ENCODE results near the gene ATP6V0B.

Gene ATP6V0B

GRCh38 chr1:43981135-43981491, 6.4 kb downstream of the ATP6V0B start:
- Histone ChIP-seq H3K4me3 (ENCODE audit: low read length) (peak overlapping the region; percentile 89), H3K4me2 (ENCODE audit: low read length) (peak overlapping the region; percentile 99), H3K9me3 (replicated peaks; ENCODE audit: low read length) (no peaks in the 10 kb centered on the region), H3K9ac (ENCODE audit: low read depth, low read length) (no peak overlapping the region), H3K4me1 (ENCODE audit: control insufficient read depth, insufficient read depth, low read length) (peaks cover 50% of the 10 kb centered on the region), H3K36me3 (ENCODE audit: insufficient read depth, low read length) (peaks cover 49% of the 10 kb centered on the region), H3K27me3 (ENCODE audit: control insufficient read depth, insufficient read depth, low read length) (no peaks in the 10 kb centered on the region)

GRCh38 chr1:43981636-43982035, 6.9 kb downstream of the ATP6V0B start:
- Histone ChIP-seq H3K4me3 (ENCODE audit: low read length) (no peak overlapping the region), H3K36me3 (ENCODE audit: insufficient read depth, low read length) (peaks cover 48% of the 10 kb centered on the region), H3K4me2 (ENCODE audit: low read length) (peak overlapping the region; percentile 99), H3K9ac (ENCODE audit: low read depth, low read length) (no peak overlapping the region), H3K9me3 (replicated peaks; ENCODE audit: low read length) (no peaks in the 10 kb centered on the region), H3K4me1 (ENCODE audit: control insufficient read depth, insufficient read depth, low read length) (peaks cover 45% of the 10 kb centered on the region), H3K27me3 (ENCODE audit: control insufficient read depth, insufficient read depth, low read length) (no peaks in the 10 kb centered on the region)

GRCh38 chr1:43982241-43982640, 7.5 kb downstream of the ATP6V0B start:
- Histone ChIP-seq H3K36me3 (ENCODE audit: insufficient read depth, low read length) (peaks cover 43% of the 10 kb centered on the region), H3K27me3 (ENCODE audit: control insufficient read depth, insufficient read depth, low read length) (no peaks in the 10 kb centered on the region), H3K9me3 (replicated peaks; ENCODE audit: low read length) (no peaks in the 10 kb centered on the region), H3K4me2 (ENCODE audit: low read length) (no peak overlapping the region), H3K4me1 (ENCODE audit: control insufficient read depth, insufficient read depth, low read length) (peaks cover 40% of the 10 kb centered on the region), H3K4me3 (ENCODE audit: low read length) (no peak overlapping the region), H3K9ac (ENCODE audit: low read depth, low read length) (no peak overlapping the region)

GRCh38 chr1:43982808-43983207, 8.0 kb downstream of the ATP6V0B start:
- peaks cover 35% of the 10 kb centered on the region for H3K4me1 ChIP-seq (ENCODE audit: control insufficient read depth, insufficient read depth, low read length)
- no peak overlapping the region for H3K9ac ChIP-seq (ENCODE audit: low read depth, low read length)

GRCh38 chr1:43983253-43983899, 8.6 kb downstream of the ATP6V0B start:
- Histone ChIP-seq H3K4me3 (ENCODE audit: low read length) (no peak overlapping the region), H3K9ac (ENCODE audit: low read depth, low read length) (no peak overlapping the region), H3K4me1 (ENCODE audit: control insufficient read depth, insufficient read depth, low read length) (peaks cover 33% of the 10 kb centered on the region), H3K36me3 (ENCODE audit: insufficient read depth, low read length) (peaks cover 32% of the 10 kb centered on the region), H3K9me3 (replicated peaks; ENCODE audit: low read length) (no peaks in the 10 kb centered on the region), H3K4me2 (ENCODE audit: low read length) (peak overlapping the region; percentile 34), H3K27me3 (ENCODE audit: control insufficient read depth, insufficient read depth, low read length) (no peaks in the 10 kb centered on the region)

More at GRCh38 chr1:43982808-43983207, 8.0 kb downstream of the ATP6V0B start:
- Histone ChIP-seq H3K9me3 (replicated peaks; ENCODE audit: low read length) (no peaks in the 10 kb centered on the region), H3K27me3 (ENCODE audit: control insufficient read depth, insufficient read depth, low read length) (no peaks in the 10 kb centered on the region), H3K36me3 (ENCODE audit: insufficient read depth, low read length) (peaks cover 37% of the 10 kb centered on the region), H3K4me3 (ENCODE audit: low read length) (no peak overlapping the region), H3K4me2 (ENCODE audit: low read length) (peak overlapping the region; percentile 34)

GRCh38 chr1:43984855-43985254, 10.1 kb downstream of the ATP6V0B start:
- Histone ChIP-seq H3K4me1 (ENCODE audit: control insufficient read depth, insufficient read depth, low read length) (peaks cover 28% of the 10 kb centered on the region), H3K36me3 (ENCODE audit: insufficient read depth, low read length) (peaks cover 32% of the 10 kb centered on the region), H3K9ac (ENCODE audit: low read depth, low read length) (no peak overlapping the region), H3K27me3 (ENCODE audit: control insufficient read depth, insufficient read depth, low read length) (no peaks in the 10 kb centered on the region), H3K9me3 (replicated peaks; ENCODE audit: low read length) (no peaks in the 10 kb centered on the region), H3K4me2 (ENCODE audit: low read length) (no peak overlapping the region), H3K4me3 (ENCODE audit: low read length) (no peak overlapping the region)

- no peak overlapping the region for H3K9ac ChIP-seq (ENCODE audit: low read depth, low read length)
- peaks cover 22% of the 10 kb centered on the region for H3K4me1 ChIP-seq (ENCODE audit: control insufficient read depth, insufficient read depth, low read length)
- no peaks in the 10 kb centered on the region for H3K27me3 ChIP-seq (ENCODE audit: control insufficient read depth, insufficient read depth, low read length)
- H3K36me3 ChIP-seq (ENCODE audit: insufficient read depth, low read length), result peaks cover 31% of the 10 kb centered on the region
- H3K9me3 ChIP-seq (replicated peaks; ENCODE audit: low read length), result no peaks in the 10 kb centered on the region
- no peak overlapping the region for H3K4me3 ChIP-seq (ENCODE audit: low read length)
- no peak overlapping the region for H3K4me2 ChIP-seq (ENCODE audit: low read length)
These were observed 11.3 kb downstream of the ATP6V0B start for GRCh38 chr1:43985984-43986595.

- H3K4me2 ChIP-seq (ENCODE audit: low read length), result no peak overlapping the region
- H3K9ac ChIP-seq (ENCODE audit: low read depth, low read length), result no peak overlapping the region
- H3K36me3 ChIP-seq (ENCODE audit: insufficient read depth, low read length), result peaks cover 27% of the 10 kb centered on the region
- no peak overlapping the region for H3K4me3 ChIP-seq (ENCODE audit: low read length)
- H3K27me3 ChIP-seq (ENCODE audit: control insufficient read depth, insufficient read depth, low read length), result no peaks in the 10 kb centered on the region
- peaks cover 21% of the 10 kb centered on the region for H3K4me1 ChIP-seq (ENCODE audit: control insufficient read depth, insufficient read depth, low read length)
- no peaks in the 10 kb centered on the region for H3K9me3 ChIP-seq (replicated peaks; ENCODE audit: low read length)
These were observed 12.0 kb downstream of the ATP6V0B start for GRCh38 chr1:43986712-43987111.

- H3K4me1 ChIP-seq (ENCODE audit: control insufficient read depth, insufficient read depth, low read length), result peaks cover 24% of the 10 kb centered on the region
- H3K27me3 ChIP-seq (ENCODE audit: control insufficient read depth, insufficient read depth, low read length), result no peaks in the 10 kb centered on the region
- peaks cover 26% of the 10 kb centered on the region for H3K36me3 ChIP-seq (ENCODE audit: insufficient read depth, low read length)
- H3K9me3 ChIP-seq (replicated peaks; ENCODE audit: low read length), result no peaks in the 10 kb centered on the region
- H3K9ac ChIP-seq (ENCODE audit: low read depth, low read length), result no peak overlapping the region
- H3K4me2 ChIP-seq (ENCODE audit: low read length), result no peak overlapping the region
- no peak overlapping the region for H3K4me3 ChIP-seq (ENCODE audit: low read length)
These were observed 12.6 kb downstream of the ATP6V0B start for GRCh38 chr1:43987159-43987902.

GRCh38 chr1:43990271-43991199, 15.8 kb downstream of the ATP6V0B start:
- H3K36me3 ChIP-seq (ENCODE audit: insufficient read depth, low read length), result peaks cover 11% of the 10 kb centered on the region
- H3K4me2 ChIP-seq (ENCODE audit: low read length), result peak overlapping the region; percentile 98
- peak overlapping the region; percentile 80 for H3K9ac ChIP-seq (ENCODE audit: low read depth, low read length)
- peaks cover 12% of the 10 kb centered on the region for H3K4me1 ChIP-seq (ENCODE audit: control insufficient read depth, insufficient read depth, low read length)
- peak overlapping the region; percentile 81 for H3K4me3 ChIP-seq (ENCODE audit: low read length)
- no peaks in the 10 kb centered on the region for H3K9me3 ChIP-seq (replicated peaks; ENCODE audit: low read length)
- H3K27me3 ChIP-seq (ENCODE audit: control insufficient read depth, insufficient read depth, low read length), result no peaks in the 10 kb centered on the region

GRCh38 chr1:43991200-43991475, 16.4 kb downstream of the ATP6V0B start:
- Histone ChIP-seq H3K36me3 (ENCODE audit: insufficient read depth, low read length) (peaks cover 5% of the 10 kb centered on the region), H3K4me3 (ENCODE audit: low read length) (peak overlapping the region; percentile 81), H3K27me3 (ENCODE audit: control insufficient read depth, insufficient read depth, low read length) (no peaks in the 10 kb centered on the region), H3K4me2 (ENCODE audit: low read length) (peak overlapping the region; percentile 98), H3K9me3 (replicated peaks; ENCODE audit: low read length) (no peaks in the 10 kb centered on the region), H3K4me1 (ENCODE audit: control insufficient read depth, insufficient read depth, low read length) (peaks cover 12% of the 10 kb centered on the region), H3K9ac (ENCODE audit: low read depth, low read length) (peak overlapping the region; percentile 80)
